Pulmonary artery endothelial cell (primary cell): Measurements from ENCODE around the gene FAM107B. TPM values are rescaled to one million over a fixed set of nuclear protein-coding genes. Genes with fewer than 3 reads are reported as not detected.

ENCODE experiments used
- DNase-seq: peaks from one replicate; pipeline ENCODE4 v3.0.0-alpha.2; 2011; ENCODE audit warnings: low read depth, low spot score
- total RNA-seq: library from RNA; depleted of rRNA; stranded (reverse); fragments of >200 nt; gene quantifications from 2 replicates; pipeline ENCODE4 v1.2.3, GENCODE V29; 2014

The FAM107B gene
- total RNA-seq, 1 donor from 2014 or later, result 174 TPM

- no peak for DNase-seq
Observed at GRCh38 chr10:14539176-14539575, 235.5 kb downstream of the FAM107B start.

GRCh38 chr10:14536241-14537213 lies 238.2 kb downstream of the FAM107B start:
- DNase-seq, result peak; percentile 32

GRCh38 chr10:14535457-14536130 lies 239.1 kb downstream of the FAM107B start:
- DNase-seq, result no peak

GRCh38 chr10:14534152-14534551 lies 240.5 kb downstream of the FAM107B start:
- no peak for DNase-seq

GRCh38 chr10:14533295-14533694 lies 241.4 kb downstream of the FAM107B start:
- no peak for DNase-seq

- no peak for DNase-seq
Observed at GRCh38 chr10:14532473-14533251, 242.0 kb downstream of the FAM107B start.

- no peak for DNase-seq
Observed at GRCh38 chr10:14531974-14532373, 242.7 kb downstream of the FAM107B start.

GRCh38 chr10:14530465-14530864 lies 244.2 kb downstream of the FAM107B start:
- no peak for DNase-seq

GRCh38 chr10:14529351-14529750 lies 245.3 kb downstream of the FAM107B start:
- DNase-seq, result no peak

- no peak for DNase-seq
Observed at GRCh38 chr10:14528450-14528849, 246.2 kb downstream of the FAM107B start.

- no peak for DNase-seq
Observed at GRCh38 chr10:14527915-14528314, 246.8 kb downstream of the FAM107B start.

GRCh38 chr10:14527134-14527844 lies 247.4 kb downstream of the FAM107B start:
- no peak for DNase-seq

- DNase-seq, result no peak
Observed at GRCh38 chr10:14526326-14526725, 248.4 kb downstream of the FAM107B start.

- no peak for DNase-seq
Observed at GRCh38 chr10:14524691-14525324, 249.9 kb downstream of the FAM107B start.

- no peak for DNase-seq
Observed at GRCh38 chr10:14523286-14523685, 251.4 kb downstream of the FAM107B start.

GRCh38 chr10:14519785-14520184 lies 254.9 kb downstream of the FAM107B start:
- DNase-seq, result no peak

- no peak for DNase-seq
Observed at GRCh38 chr10:14518149-14518548, 256.5 kb downstream of the FAM107B start.

GRCh38 chr10:14513123-14513522 lies 261.6 kb downstream of the FAM107B start:
- no peak for DNase-seq

GRCh38 chr10:14510346-14510745 lies 264.4 kb downstream of the FAM107B start:
- DNase-seq, result no peak

- no peak for DNase-seq
Observed at GRCh38 chr10:14508725-14509124, 266.0 kb downstream of the FAM107B start.

GRCh38 chr10:14507781-14508180 lies 266.9 kb downstream of the FAM107B start:
- no peak for DNase-seq
